SK-N-SH (cell line): ENCODE results near the gene POLN. TPM values are rescaled to one million over a fixed set of nuclear protein-coding genes. Genes with fewer than 3 reads are reported as not detected.

ENCODE experiments used
- CTCF ChIA-PET: fragments of 300-600, 350-600 bp; formaldehyde crosslinking; extraction: SDS; loops from one replicate; lab custom pipeline; 2021; lab: Yijun Ruan, JAX
- POLR2A ChIA-PET: fragments of 350-600 bp; sonication (Branson Sonifier 250); formaldehyde crosslinking; extraction: SDS; loops from one replicate; lab custom pipeline; 2020; ENCODE audit warnings: antibody characterized with exemption, inconsistent platforms; lab: Yijun Ruan, JAX
- DNase-seq: peaks from one replicate; pipeline ENCODE4 v3.0.0; 2012
- H2AFZ ChIP-seq: fragments of 200-600 bp; sonication (generic); 2 replicates; pipeline ENCODE4 v1.8.1; 2016; ENCODE audit warnings: antibody characterized with exemption, mild to moderate bottlenecking, low read depth
- H3F3A ChIP-seq: fragments of 200-600 bp; sonication (generic); replicated peaks from 2 replicates; pipeline ENCODE3; 2016; ENCODE audit warnings: antibody characterized with exemption, mild to moderate bottlenecking; ENCODE audit not compliant: insufficient read depth
- H3K27ac ChIP-seq, 2 experiments: fragments of 200-500 bp in 1 of 2; fragments of 200-600 bp in 1 of 2; sonication (Bioruptor generic) in 1 of 2; sonication (generic), shearing (Covaris generic) in 1 of 2; 2 replicates each; pipeline versions ENCODE4 v1.5.1 to v1.6.1; 2014 to 2016; ENCODE audit warnings: low read depth in 2 of 2, inconsistent platforms in 1 of 2, low read length in 1 of 2, mild to moderate bottlenecking in 1 of 2, mixed read lengths in 1 of 2
- H3K27me3 ChIP-seq: fragments of 200-600 bp; sonication (generic), shearing (Covaris generic); 2 replicates; pipeline ENCODE4 v1.6.1; 2016; ENCODE audit warnings: mixed run types; ENCODE audit not compliant: insufficient read depth
- H3K36me3 ChIP-seq, 2 experiments: fragments of 200-500 bp in 1 of 2; fragments of 200-600 bp in 1 of 2; sonication (Bioruptor generic) in 1 of 2; sonication (generic) in 1 of 2; replicated peaks in 1 of 2; 2 replicates each; pipeline versions ENCODE3 to v1.5.1; 2014 to 2016; ENCODE audit warnings: low read length in 1 of 2, mild to moderate bottlenecking in 1 of 2; ENCODE audit not compliant: insufficient read depth in 2 of 2, control insufficient read depth in 1 of 2
- H3K4me1 ChIP-seq, 2 experiments: fragments of 200-500 bp in 1 of 2; fragments of 200-600 bp in 1 of 2; sonication (Bioruptor generic) in 1 of 2; sonication (generic), shearing (Covaris generic) in 1 of 2; 2 replicates each; pipeline versions ENCODE4 v1.5.1 to v1.6.1; 2014 to 2016; ENCODE audit warnings: low read depth in 1 of 2, low read length in 1 of 2, mixed run types in 1 of 2; ENCODE audit not compliant: insufficient read depth in 2 of 2, control insufficient read depth in 1 of 2
- H3K4me2 ChIP-seq: fragments of 200-600 bp; sonication (generic), shearing (Covaris generic); 2 replicates; pipeline ENCODE4 v1.6.1; 2017; ENCODE audit warnings: mixed run types
- H3K4me3 ChIP-seq, 2 experiments: fragments of 200-500 bp in 1 of 2; fragments of 200-600 bp in 1 of 2; sonication (Bioruptor generic) in 1 of 2; sonication (generic), shearing (Covaris generic) in 1 of 2; 2 replicates each; pipeline versions ENCODE4 v1.5.1 to v1.8.1; 2014 to 2016; ENCODE audit warnings: low read depth in 2 of 2, inconsistent platforms in 1 of 2, low read length in 1 of 2, mild to moderate bottlenecking in 1 of 2, mixed read lengths in 1 of 2, moderate library complexity in 1 of 2
- H3K79me2 ChIP-seq: fragments of 200-600 bp; sonication (generic); 2 replicates; pipeline ENCODE4 v1.8.1; 2017; ENCODE audit warnings: mild to moderate bottlenecking; ENCODE audit not compliant: insufficient read depth
- H3K9ac ChIP-seq: fragments of 200-600 bp; sonication (generic); 2 replicates; pipeline ENCODE4 v1.6.1; 2017; ENCODE audit warnings: mixed run types
- H3K9me2 ChIP-seq: fragments of 200-600 bp; sonication (generic); 2 replicates; pipeline ENCODE4 v1.6.1; 2017; ENCODE audit warnings: mixed run types
- H3K9me3 ChIP-seq: fragments of 200-600 bp; sonication (generic); 2 replicates; pipeline ENCODE4 v1.6.1; 2017; ENCODE audit warnings: mixed run types, mild to moderate bottlenecking, moderate library complexity
- H4K20me1 ChIP-seq: fragments of 200-600 bp; sonication (generic); 2 replicates; pipeline ENCODE4 v1.6.1; 2017; ENCODE audit warnings: mild to moderate bottlenecking, mixed run types; ENCODE audit not compliant: insufficient read depth
- ELF1 ChIP-seq: IDR thresholded peaks from 2 replicates; pipeline ENCODE4 v1.4.0; 2012
- EP300 ChIP-seq, 2 experiments: IDR thresholded peaks; 2 replicates each; pipeline versions ENCODE4 v1.4.0 to v1.6.1; 2012; ENCODE audit warnings: borderline replicate concordance in 1 of 2, low read depth in 1 of 2, low read length in 1 of 2
- MEF2A ChIP-seq: IDR thresholded peaks from 2 replicates; pipeline ENCODE4 v1.4.0; 2012; ENCODE audit warnings: low read depth, borderline replicate concordance
- NRF1 ChIP-seq: IDR thresholded peaks from 2 replicates; pipeline ENCODE4 v1.6.1; 2012; ENCODE audit warnings: low read depth, mild to moderate bottlenecking, low read length
- PBX3 ChIP-seq: IDR thresholded peaks from 2 replicates; pipeline ENCODE4; 2012
- POLR2AphosphoS5 ChIP-seq: IDR thresholded peaks from 2 replicates; pipeline ENCODE4 v1.6.1; 2012; ENCODE audit warnings: low read depth, low read length
- RCOR1 ChIP-seq: fragments of 150-350 bp; IDR thresholded peaks from 2 replicates; pipeline ENCODE4 v1.6.1; 2017; ENCODE audit warnings: antibody characterized with exemption, low read length
- RFX5 ChIP-seq: IDR thresholded peaks from 2 replicates; pipeline ENCODE4 v1.6.1; 2012; ENCODE audit warnings: mild to moderate bottlenecking, improper control_type of control experiment, low read length
- RXRA ChIP-seq: IDR thresholded peaks from 2 replicates; pipeline ENCODE4 v1.4.0; 2012; ENCODE audit warnings: low read depth, mild to moderate bottlenecking, borderline replicate concordance
- SIN3A ChIP-seq: IDR thresholded peaks from 2 replicates; pipeline ENCODE4 v1.6.1; 2012; ENCODE audit warnings: low read depth, mild to moderate bottlenecking, low read length, moderate library complexity, borderline replicate concordance
- SMC3 ChIP-seq: IDR thresholded peaks from 2 replicates; pipeline ENCODE4 v1.6.1; 2012; ENCODE audit warnings: low read depth, low read length, improper control_type of control experiment
- TAF1 ChIP-seq: IDR thresholded peaks from 2 replicates; pipeline ENCODE4 v1.6.1; 2012; ENCODE audit warnings: low read depth, mild to moderate bottlenecking, low read length, moderate library complexity, borderline replicate concordance
- TCF12 ChIP-seq: IDR thresholded peaks from 2 replicates; pipeline ENCODE4 v1.4.0; 2012
- USF2 ChIP-seq: fragments of 150-350 bp; IDR thresholded peaks from 2 replicates; pipeline ENCODE4 v1.6.1; 2017; ENCODE audit warnings: antibody characterized with exemption, low read length, low read depth, borderline replicate concordance
- YY1 ChIP-seq: IDR thresholded peaks from 2 replicates; pipeline ENCODE4 v1.4.0; 2012; ENCODE audit warnings: low read depth, mild to moderate bottlenecking
- WGBS: methylation state at CpG from one replicate; pipeline ENCODE4 v1.1.6; 2017; ENCODE audit warnings: low lambda C conversion rate; 5-methylcytosine and 5-hydroxymethylcytosine counted together
- polyA plus RNA-seq, 3 experiments: library from polyadenylated mRNA; depleted of rRNA; stranded (reverse); fragments of >200 nt; gene quantifications; 2 replicates each; pipeline ENCODE4 v1.2.3, GENCODE V29; 2012
- TF ChIP-seq, protein P1 (sequence below): fragments of 200-600 bp; sonication (generic); IDR thresholded peaks from 2 replicates; pipeline ENCODE4 v1.6.1; 2017; ENCODE audit warnings: antibody characterized with exemption, mild to moderate bottlenecking, moderate library complexity
- TF ChIP-seq, protein P2 (sequence below): IDR thresholded peaks from 2 replicates; pipeline ENCODE4 v1.4.0; 2012; ENCODE audit warnings: low read depth, borderline replicate concordance

Gene POLN
- polyA plus RNA-seq, 1 of the 3 experiments (the other 2 are of a cell fraction), result 0.67 TPM

DNA sequence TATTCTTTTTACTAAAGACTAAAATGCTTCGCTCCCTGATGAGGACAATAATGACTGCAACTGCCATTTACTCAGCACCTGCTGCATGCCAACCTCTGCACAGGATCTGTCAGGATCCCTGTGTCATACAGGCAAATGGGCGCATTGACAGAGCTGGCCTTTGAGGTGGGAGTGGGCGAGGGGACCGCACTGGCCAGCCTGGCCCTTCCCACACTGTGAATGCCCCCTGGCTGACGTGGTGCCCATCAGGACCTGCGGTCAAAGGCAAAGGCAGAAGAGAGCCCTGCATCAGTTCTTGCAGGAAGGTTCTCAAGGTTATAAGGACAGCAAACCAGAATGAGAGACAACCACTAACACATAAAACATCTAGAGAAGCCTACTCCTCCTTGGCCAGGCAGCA lies 67.9 kb downstream of the POLN start:
- H3K9me2 ChIP-seq, result no peaks in the 10 kb centered on the region
- no peak overlapping the region for H2AFZ ChIP-seq
- H4K20me1 ChIP-seq, result no peaks in the 10 kb centered on the region
- TF ChIP-seq, protein P1, sequence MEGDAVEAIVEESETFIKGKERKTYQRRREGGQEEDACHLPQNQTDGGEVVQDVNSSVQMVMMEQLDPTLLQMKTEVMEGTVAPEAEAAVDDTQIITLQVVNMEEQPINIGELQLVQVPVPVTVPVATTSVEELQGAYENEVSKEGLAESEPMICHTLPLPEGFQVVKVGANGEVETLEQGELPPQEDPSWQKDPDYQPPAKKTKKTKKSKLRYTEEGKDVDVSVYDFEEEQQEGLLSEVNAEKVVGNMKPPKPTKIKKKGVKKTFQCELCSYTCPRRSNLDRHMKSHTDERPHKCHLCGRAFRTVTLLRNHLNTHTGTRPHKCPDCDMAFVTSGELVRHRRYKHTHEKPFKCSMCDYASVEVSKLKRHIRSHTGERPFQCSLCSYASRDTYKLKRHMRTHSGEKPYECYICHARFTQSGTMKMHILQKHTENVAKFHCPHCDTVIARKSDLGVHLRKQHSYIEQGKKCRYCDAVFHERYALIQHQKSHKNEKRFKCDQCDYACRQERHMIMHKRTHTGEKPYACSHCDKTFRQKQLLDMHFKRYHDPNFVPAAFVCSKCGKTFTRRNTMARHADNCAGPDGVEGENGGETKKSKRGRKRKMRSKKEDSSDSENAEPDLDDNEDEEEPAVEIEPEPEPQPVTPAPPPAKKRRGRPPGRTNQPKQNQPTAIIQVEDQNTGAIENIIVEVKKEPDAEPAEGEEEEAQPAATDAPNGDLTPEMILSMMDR, result no peak
- TF ChIP-seq MEF2A (no peak), EP300 (IDR thresholded peaks at IDR 0.05; ENCODE audit: borderline replicate concordance in 1 of 2, low read depth in 1 of 2, low read length in 1 of 2) (no peak), NRF1 (no peak), PBX3 (no peak), RFX5 (no peak), TCF12 (no peak), SMC3 (no peak), RCOR1 (no peak), RXRA (no peak), YY1 (no peak), SIN3A (no peak), USF2 (no peak), TAF1 (no peak), ELF1 (no peak), POLR2AphosphoS5 (no peak)
- TF ChIP-seq, protein P2, sequence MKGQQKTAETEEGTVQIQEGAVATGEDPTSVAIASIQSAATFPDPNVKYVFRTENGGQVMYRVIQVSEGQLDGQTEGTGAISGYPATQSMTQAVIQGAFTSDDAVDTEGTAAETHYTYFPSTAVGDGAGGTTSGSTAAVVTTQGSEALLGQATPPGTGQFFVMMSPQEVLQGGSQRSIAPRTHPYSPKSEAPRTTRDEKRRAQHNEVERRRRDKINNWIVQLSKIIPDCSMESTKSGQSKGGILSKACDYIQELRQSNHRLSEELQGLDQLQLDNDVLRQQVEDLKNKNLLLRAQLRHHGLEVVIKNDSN, result no peak
- TF ChIP-seq, all 33 proteins: peak for 0
- Histone ChIP-seq H3K4me3 (no peak overlapping the region), H3K79me2 (no peaks in the 10 kb centered on the region), H3K9me3 (no peaks in the 10 kb centered on the region), H3F3A (no peaks in the 10 kb centered on the region), H3K9ac (no peak overlapping the region), H3K4me1 (no peaks in the 10 kb centered on the region; a peak in 1 of 4 replicates), H3K4me2 (no peak overlapping the region), H3K36me3 (no peaks in the 10 kb centered on the region), H3K27ac (no peak overlapping the region), H3K27me3 (no peaks in the 10 kb centered on the region)
- ChIA-PET POLR2A (no interaction called here), CTCF (no interaction called here)
- no peak for DNase-seq
- WGBS, result 68% methylated on average over 6 of the region's 6 CpGs
